Stimulated activated CD8-positive, alpha-beta memory T cell treated with anti-CD3 and anti-CD28 coated beads, Interleukin-12 subunit alpha, Interleukin-12 subunit beta, amount 100 ng/mL, for 4 hours (primary cell): Measurements from ENCODE around the gene SOX9.
"Not testable (repeated sequence)": the region's sequence is repeated elsewhere in the genome, so short reads cannot be mapped to it uniquely, and the experiment has no call there.

ENCODE experiments used
- DNase-seq: peaks from one replicate; pipeline ENCODE4 v3.0.0-alpha.2; 2020; ENCODE audit warnings: low read depth

Gene SOX9

GRCh38 chr17:72111336-72111923 is 9.4 kb upstream of the SOX9 start:
- DNase-seq, result no peak

- not testable (repeated sequence) for DNase-seq
These were observed 8.9 kb upstream of the SOX9 start for GRCh38 chr17:72111926-72112325.

GRCh38 chr17:72113751-72114150 is 7.1 kb upstream of the SOX9 start:
- DNase-seq, result no peak

DNA sequence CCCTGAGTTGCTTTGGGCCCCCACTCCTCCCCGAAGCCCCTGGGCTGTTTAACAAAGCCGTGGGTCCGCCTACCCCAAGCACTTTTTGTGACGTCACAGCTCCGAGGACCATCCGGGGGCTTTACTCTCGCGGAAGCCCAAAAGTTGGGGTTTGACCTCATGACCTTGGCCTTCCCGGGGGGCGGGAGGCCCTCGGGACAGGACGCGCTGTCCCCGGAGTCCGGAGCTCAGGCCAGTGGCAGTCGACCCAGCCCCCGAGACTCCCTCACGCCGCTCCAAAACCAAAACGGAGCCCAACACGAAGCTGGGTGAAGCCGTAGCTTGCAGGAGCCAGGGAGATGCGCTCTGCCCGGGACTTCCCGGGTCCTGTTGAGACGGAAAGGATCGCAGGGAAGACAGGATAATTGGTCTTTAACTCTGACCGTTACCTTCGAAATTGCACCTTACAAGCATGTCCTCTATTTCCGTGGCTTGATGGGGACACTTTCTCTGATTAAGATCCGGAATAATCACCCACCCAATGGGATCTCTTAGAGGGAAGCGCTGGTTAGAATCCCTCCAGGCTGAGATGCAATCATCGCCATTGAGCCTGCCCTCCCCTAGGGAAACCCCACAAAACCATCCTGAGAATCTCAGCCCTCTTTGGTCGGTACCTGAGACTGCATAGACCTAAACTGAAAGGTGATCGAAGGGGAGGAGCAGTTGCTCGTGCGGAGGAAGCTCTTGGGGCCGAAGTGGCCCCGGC is 4.9 kb upstream of the SOX9 start:
- no peak for DNase-seq

DNA sequence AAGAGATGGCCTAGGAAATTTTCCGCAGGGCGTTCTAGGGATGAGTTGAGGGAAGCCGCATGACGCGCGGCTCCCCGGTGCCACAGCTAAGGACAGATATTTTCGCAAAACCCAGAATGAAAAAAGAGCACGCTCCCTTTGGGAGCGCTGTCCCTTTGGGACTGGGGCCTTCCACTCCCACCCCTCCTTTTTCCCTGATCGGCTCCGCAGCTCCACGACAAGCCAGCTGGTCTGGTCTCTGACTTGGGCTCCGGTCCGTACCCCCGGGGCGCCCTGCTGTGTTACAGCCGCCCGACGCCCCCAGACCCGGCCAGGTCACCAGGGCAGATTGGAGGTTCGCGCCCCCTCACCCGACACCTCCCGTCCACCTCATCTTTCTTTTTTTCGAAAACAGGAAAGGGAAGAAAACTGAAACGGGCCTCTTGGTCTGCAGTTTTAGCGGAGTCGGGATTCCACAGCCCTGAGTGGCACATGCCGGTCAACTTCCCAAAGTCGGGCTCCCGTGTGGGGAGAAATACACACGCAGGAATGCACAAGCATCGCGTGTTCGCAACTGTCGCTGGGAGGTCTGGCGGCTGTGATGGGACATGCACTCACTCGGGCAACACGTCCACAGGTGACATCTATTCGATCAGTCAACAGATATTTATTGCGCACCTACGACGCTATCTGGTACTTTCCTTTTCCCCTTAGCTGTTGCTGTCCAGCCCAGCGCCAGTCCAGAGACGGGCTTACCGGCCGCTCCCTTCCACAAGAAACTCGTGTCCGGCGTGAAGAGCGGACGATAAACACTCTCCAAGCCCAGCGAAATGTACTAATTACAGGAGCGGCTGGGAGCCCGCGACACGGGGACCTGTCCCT is 3.9 kb upstream of the SOX9 start:
- DNase-seq, result no peak

DNA sequence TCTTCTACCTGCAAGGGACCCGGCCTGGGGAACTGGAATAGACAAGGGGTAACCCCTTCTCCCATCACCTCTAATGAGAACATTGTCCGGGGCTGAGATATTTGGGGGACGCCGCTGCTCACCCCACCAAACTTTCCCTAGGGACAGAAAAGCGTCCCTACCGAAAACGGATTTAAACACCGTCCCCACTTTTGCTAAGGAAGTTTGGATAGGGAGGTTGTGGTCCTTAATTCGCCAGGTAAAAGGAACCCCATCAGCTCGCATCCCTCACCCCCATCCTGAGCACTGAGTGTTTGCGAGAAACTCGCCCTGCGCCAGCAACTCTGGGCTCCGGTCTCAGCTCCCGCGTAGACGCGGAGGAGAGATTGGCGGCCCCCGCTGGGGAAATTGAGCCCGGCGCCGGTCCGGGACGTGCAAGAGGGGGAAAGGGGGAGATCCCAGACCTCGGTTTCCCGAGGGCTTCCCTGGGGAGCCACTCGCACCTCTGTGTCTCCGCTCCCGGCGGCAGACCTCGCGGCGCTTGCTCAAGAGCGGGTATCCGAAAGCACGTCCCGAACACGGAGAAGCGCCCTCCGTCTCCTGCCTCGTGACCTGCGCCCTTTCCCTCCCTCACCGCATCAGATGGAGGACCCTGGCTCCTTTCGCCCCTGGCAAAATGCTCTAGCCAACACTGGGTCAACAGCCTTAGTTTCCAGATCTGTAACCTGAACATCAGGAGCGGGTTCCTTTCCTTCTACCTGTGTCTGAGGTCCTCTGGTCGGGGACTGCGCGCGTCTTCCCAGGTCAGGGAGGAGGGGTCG is 3.1 kb upstream of the SOX9 start:
- DNase-seq, result no peak

DNA sequence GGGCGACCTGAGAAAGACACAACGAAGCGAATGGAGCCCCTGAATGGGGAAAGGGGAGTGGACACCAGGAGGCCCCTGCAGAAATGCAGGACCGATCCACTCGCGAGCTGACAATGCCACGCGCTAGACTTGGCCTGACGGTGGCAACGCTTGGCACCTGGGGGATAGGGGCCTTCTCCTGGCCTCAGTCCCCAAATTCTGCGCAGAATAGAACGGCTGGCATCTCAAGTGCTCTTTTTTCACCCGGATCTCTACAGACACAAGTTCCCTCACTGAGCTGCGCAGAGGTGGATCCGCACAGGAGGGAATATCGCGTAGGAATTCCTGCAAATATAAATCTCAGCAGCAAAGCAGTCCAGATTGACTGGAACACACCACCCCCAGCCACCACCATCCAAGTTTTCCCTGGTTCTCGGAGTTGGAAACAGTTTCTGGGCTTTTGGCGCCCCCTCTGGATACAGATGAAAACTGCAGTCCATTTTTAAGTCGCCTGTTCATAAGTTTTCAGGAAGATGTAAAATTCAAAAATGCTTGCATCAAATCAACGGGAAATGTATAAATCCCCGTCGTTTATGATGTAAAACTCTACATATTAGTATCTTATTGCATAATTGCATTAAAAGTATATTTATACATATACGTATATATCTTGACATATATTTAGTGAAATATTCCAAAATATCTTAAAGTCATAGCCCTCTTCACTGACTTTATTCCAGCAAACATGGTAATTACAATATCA is 2.3 kb upstream of the SOX9 start:
- no peak for DNase-seq

DNA sequence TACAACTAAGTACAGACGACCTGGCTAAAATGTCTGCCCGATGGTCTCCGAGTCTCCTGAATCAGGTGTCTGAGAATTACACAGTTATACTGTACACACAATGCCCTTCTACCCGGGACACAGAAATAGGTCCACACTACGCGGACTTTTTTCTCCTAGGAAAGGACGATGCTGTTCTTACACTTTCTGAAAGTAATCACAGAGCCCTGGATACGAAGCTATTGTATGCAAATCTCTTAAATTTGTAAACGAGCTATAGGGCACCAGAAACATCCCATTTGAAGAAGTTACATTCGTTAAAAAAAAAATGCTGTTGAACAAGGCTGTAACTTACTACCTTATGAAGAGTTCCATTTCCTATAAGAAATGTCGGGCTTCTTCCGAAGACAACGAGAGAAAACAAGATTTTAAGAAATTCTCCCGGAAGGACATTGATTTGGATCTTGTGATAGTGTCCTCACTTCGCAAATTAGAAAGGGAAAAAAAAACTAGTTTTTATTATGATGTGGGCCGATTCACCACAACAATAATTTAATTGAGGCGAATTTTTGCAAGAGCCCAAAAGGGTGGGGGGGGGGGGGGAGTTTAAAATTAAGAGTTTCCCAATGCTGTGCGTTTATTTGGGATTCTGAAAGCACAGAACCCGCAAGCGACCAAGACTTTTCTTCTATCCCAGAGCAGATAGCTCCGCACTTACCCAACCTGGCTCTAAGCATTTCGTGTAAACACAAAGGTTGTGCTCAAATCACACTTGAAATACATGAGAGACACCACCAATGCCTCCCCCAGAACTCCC is 1.5 kb upstream of the SOX9 start:
- DNase-seq, result no peak

DNA sequence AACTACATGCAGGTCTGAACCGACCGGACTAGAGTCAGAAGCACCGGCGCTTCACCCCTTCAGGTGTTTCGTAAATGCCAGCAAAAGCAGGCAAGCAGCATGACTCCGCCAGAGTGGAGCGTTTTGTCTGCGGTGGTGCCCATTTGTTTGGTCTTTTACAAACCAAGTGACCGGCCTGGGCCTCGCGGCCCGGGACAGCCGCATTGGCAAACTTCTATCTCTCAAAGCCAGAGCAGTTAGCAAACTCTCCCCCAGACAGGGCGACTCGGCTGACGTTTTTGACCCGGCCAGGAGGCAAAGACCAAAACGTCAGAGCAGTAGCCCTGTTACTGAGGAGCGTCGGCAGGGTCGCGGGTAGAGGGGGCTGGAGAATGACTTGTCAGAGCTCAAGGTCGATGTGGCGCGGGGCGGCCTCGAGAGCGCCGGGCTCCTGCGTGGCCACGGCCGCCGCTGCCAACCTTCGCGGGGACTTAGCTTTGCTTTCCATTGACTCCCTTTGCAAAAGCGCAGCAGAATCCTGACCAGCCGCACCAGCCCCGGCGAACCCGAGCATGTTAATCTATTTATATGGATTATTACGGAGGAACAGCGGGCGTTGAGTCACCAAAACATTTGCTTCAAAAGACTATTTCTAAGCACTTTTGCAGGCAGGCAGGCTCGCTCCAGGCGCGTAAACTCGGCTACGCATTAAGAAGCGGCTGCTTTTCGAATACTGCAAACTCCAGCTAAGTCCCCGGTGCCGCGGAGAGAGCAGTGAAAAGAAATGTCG is 763 bp upstream of the SOX9 start:
- no peak for DNase-seq

- no peak for DNase-seq
These were observed 567 bp downstream of the SOX9 start for GRCh38 chr17:72121164-72122009.

DNA sequence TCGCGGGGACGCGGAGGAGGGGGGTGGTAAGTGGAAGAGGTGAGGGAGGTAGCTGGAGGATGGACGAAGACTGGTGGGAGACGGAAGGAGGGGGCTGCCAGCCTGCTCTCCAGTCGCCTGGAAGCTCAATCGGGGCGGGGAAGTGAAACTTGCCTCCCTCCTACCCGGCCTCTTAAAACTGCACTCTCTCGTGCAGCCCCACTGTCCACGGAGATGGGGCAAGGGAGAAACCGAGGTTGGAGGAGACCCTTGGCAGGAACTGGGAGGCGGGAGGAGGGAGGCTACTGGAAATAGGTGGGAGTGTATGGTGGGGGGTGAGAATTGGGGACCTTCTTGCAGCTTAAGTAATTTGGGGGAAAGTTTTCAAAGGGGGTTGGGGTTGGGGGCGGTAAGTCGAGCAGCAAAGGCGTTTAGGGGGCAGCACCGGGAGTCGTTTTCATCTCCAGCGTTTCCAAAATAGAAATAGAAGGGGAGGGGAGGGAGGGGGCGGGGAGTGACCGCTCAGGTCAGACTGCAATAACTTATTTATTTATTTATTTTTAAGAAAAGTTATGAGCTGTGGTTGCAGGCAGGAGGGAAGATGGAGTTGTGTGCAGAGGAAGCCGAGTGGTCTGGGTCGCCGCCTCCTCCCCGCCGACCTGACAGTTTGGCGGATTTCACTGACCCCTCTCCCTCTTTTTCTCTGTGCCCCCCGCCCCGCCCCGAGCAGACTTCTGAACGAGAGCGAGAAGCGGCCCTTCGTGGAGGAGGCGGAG is 1.4 kb downstream of the SOX9 start:
- DNase-seq, result no peak

GRCh38 chr17:72122765-72123529 is 2.1 kb downstream of the SOX9 start:
- no peak for DNase-seq

GRCh38 chr17:72123530-72124437 is 3.0 kb downstream of the SOX9 start:
- no peak for DNase-seq

GRCh38 chr17:72124438-72124775 is 3.6 kb downstream of the SOX9 start:
- no peak for DNase-seq

DNA sequence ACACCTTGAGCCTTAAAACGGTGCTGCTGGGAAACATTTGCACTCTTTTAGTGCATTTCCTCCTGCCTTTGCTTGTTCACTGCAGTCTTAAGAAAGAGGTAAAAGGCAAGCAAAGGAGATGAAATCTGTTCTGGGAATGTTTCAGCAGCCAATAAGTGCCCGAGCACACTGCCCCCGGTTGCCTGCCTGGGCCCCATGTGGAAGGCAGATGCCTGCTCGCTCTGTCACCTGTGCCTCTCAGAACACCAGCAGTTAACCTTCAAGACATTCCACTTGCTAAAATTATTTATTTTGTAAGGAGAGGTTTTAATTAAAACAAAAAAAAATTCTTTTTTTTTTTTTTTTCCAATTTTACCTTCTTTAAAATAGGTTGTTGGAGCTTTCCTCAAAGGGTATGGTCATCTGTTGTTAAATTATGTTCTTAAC is 4.4 kb downstream of the SOX9 start:
- no peak for DNase-seq

- no peak for DNase-seq
These were observed 4.9 kb downstream of the SOX9 start for GRCh38 chr17:72125742-72126141.
